ENCODE data around the gene PACSIN2. TPM values are rescaled to one million over a fixed set of nuclear protein-coding genes. Genes with fewer than 3 reads are reported as not detected.

Gene PACSIN2
- total and polyA plus RNA-seq, 4 donors = 40.3 to 149 (median 84.0) TPM

DNA sequence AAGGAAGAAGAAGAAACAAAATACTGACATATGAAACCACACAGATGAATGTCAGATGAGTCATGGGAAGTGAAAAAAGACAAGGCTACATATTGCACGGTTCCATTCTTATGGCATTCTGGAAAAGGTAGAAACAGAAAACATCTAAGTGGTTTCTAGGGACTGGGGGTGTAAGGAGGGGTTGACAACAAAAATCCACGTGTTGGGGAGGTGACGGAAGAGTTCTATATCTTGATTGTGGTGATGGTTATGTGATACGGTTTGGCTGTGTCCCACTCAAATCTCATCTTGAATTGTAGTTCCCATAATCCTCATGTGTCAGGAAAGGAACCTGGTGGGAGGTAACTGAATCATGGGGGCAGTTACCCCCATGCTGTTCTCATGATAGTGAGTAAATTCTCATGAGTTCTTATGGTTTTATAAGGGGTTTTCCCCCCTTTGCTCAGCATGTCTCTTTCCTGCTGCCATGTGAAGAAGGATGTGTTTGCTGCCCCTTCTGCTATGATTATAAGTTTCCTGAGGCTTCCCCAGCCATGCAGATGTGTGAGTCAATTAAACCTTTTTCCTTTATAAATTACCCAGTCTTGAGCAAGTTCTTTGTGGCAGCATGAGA, 151.5 kb downstream of the PACSIN2 start:
- ATAC-seq (ENCODE audit: insufficient read depth, low FRiP score) (no peak), DNase-seq (no peak)
- Histone ChIP-seq H3K27me3 (ENCODE audit: control insufficient read depth in 3 of 3, insufficient read depth in 3 of 3, low read length in 2 of 3) (no peaks in the 10 kb centered on the region), H3K27ac (ENCODE audit: low read depth in 1 of 2, low read length in 1 of 2) (no peak overlapping the region), H3K9me3 (ENCODE audit: control insufficient read depth in 4 of 4, insufficient read depth in 3 of 4, low read length in 3 of 4) (no peaks in the 10 kb centered on the region), H3K4me3 (no peak overlapping the region), H3K4me1 (ENCODE audit: control insufficient read depth in 5 of 5, insufficient read depth in 5 of 5, low read length in 5 of 5) (no peaks in the 10 kb centered on the region), H3K9ac (ENCODE audit: insufficient read depth in 1 of 2, low read length in 2 of 2) (no peak overlapping the region), H3K36me3 (ENCODE audit: control insufficient read depth in 4 of 4, insufficient read depth in 4 of 4, low read length in 4 of 4) (no peaks in the 10 kb centered on the region)
- WGBS, 2 donors = 30 to 64% methylated on average over 4 of the region's 4 CpGs
- TF ChIP-seq, protein P1, sequence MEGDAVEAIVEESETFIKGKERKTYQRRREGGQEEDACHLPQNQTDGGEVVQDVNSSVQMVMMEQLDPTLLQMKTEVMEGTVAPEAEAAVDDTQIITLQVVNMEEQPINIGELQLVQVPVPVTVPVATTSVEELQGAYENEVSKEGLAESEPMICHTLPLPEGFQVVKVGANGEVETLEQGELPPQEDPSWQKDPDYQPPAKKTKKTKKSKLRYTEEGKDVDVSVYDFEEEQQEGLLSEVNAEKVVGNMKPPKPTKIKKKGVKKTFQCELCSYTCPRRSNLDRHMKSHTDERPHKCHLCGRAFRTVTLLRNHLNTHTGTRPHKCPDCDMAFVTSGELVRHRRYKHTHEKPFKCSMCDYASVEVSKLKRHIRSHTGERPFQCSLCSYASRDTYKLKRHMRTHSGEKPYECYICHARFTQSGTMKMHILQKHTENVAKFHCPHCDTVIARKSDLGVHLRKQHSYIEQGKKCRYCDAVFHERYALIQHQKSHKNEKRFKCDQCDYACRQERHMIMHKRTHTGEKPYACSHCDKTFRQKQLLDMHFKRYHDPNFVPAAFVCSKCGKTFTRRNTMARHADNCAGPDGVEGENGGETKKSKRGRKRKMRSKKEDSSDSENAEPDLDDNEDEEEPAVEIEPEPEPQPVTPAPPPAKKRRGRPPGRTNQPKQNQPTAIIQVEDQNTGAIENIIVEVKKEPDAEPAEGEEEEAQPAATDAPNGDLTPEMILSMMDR (IDR thresholded peaks at IDR 0.05; ENCODE audit: control extremely low read depth, extremely low read depth) = no peak

DNA sequence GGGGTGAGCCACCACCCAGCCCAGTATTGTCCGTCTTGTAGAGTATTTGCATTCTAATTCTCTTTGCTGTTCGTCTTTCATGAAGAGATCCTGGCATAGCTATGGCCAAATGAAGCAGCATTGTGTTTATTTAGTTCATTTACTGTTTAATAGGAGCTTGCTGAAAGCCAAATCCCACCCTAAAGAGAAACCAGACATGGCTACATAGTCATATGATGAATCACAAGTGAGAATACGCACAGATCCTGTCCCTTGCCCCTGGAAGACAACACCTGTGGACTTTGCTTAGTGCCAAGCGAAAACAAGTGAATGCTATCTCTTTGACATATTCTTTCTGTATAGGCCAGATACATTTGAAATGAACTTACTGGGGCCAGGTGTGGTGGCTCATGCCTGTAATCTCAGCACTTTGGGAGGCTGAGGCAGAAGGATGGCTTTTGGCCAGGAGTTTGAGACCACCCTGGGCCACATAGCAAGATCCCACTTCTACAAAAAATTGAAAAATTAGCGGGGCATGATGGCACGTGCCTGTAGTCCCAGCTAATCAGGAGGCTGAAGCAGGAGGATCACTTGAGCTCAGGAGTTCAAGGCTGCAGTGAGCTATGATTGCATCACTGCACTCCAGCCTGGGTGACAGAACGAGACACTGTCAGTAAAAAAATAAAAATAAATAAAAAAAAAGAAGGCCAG, 152.8 kb downstream of the PACSIN2 start:
- WGBS, 2 donors = 88 to 91% methylated on average over 7 of the region's 7 CpGs
- no peaks in the 10 kb centered on the region for H3K9me3 ChIP-seq (ENCODE audit: control insufficient read depth in 4 of 4, insufficient read depth in 3 of 4, low read length in 3 of 4)
- TF ChIP-seq, protein P1 (IDR thresholded peaks at IDR 0.05; ENCODE audit: control extremely low read depth, extremely low read depth) = no peak
- ATAC-seq (ENCODE audit: insufficient read depth, low FRiP score) (no peak), DNase-seq (no peak)
- H3K27ac ChIP-seq (ENCODE audit: low read depth in 1 of 2, low read length in 1 of 2) = no peak overlapping the region
- H3K4me3 ChIP-seq = no peak overlapping the region
- H3K36me3 ChIP-seq (ENCODE audit: control insufficient read depth in 4 of 4, insufficient read depth in 4 of 4, low read length in 4 of 4) = no peaks in the 10 kb centered on the region
- H3K27me3 ChIP-seq (ENCODE audit: control insufficient read depth in 3 of 3, insufficient read depth in 3 of 3, low read length in 2 of 3) = no peaks in the 10 kb centered on the region
- H3K4me1 ChIP-seq (ENCODE audit: control insufficient read depth in 5 of 5, insufficient read depth in 5 of 5, low read length in 5 of 5) = peaks cover 0 to 4% (median 0%) of the 10 kb centered on the region in 5 donors
- no peak overlapping the region for H3K9ac ChIP-seq (ENCODE audit: insufficient read depth in 1 of 2, low read length in 2 of 2)

DNA sequence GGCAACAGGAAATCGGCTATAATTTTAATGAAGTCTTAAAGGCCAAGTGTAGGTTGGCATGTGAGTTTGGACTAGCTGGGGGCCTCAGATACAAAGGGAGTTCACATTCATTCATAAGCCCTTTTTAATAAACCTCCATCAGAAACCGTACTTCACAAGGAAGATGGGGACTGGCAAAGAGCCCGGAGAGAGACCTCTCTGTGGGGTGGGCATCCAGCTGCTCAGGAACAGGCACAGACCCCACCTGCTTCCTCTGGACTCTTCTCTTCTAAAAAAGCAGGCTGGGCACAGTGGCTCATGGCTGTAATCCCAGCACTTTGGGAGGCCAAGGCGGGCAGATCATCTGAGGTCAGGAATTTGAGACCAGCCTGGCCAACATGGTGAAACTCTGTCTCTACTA, 154.0 kb downstream of the PACSIN2 start:
- H3K9ac ChIP-seq (ENCODE audit: insufficient read depth in 1 of 2, low read length in 2 of 2) = no peak overlapping the region
- H3K4me1 ChIP-seq (ENCODE audit: control insufficient read depth in 5 of 5, insufficient read depth in 5 of 5, low read length in 5 of 5) = peaks cover 0 to 4% (median 2%) of the 10 kb centered on the region in 5 donors
- ATAC-seq (ENCODE audit: insufficient read depth, low FRiP score) (no peak), DNase-seq (no peak)
- H3K4me3 ChIP-seq = no peak overlapping the region
- TF ChIP-seq, protein P1 (IDR thresholded peaks at IDR 0.05; ENCODE audit: control extremely low read depth, extremely low read depth) = no peak
- H3K9me3 ChIP-seq (ENCODE audit: control insufficient read depth in 4 of 4, insufficient read depth in 3 of 4, low read length in 3 of 4) = no peaks in the 10 kb centered on the region
- H3K27me3 ChIP-seq (ENCODE audit: control insufficient read depth in 3 of 3, insufficient read depth in 3 of 3, low read length in 2 of 3) = no peaks in the 10 kb centered on the region
- 36 to 55% methylated on average over 4 of the region's 4 CpGs for WGBS, 2 donors
- no peak overlapping the region for H3K27ac ChIP-seq (ENCODE audit: low read depth in 1 of 2, low read length in 1 of 2)
- no peaks in the 10 kb centered on the region for H3K36me3 ChIP-seq (ENCODE audit: control insufficient read depth in 4 of 4, insufficient read depth in 4 of 4, low read length in 4 of 4)
